GM04503 (cell line): ENCODE measurements around the gene AFG1L.
"Not testable (repeated sequence)": the region's sequence is repeated elsewhere in the genome, so short reads cannot be mapped to it uniquely, and the experiment has no call there.

Experiments
- DNase-seq: peaks from one replicate; pipeline ENCODE4 v3.0.0-alpha.2; 2012; ENCODE audit warnings: low read depth

AFG1L gene

GRCh38 chr6:108350528-108350927 lies 55.7 kb downstream of the AFG1L start:
- DNase-seq, result no peak

- no peak for DNase-seq
These were observed 59.0 kb downstream of the AFG1L start for GRCh38 chr6:108353853-108354252.

- no peak for DNase-seq
These were observed 60.3 kb downstream of the AFG1L start for GRCh38 chr6:108355120-108355519.

- no peak for DNase-seq
These were observed 61.0 kb downstream of the AFG1L start for GRCh38 chr6:108355890-108356289.

- no peak for DNase-seq
These were observed 65.3 kb downstream of the AFG1L start for GRCh38 chr6:108359901-108360882.

GRCh38 chr6:108360919-108361311 lies 66.1 kb downstream of the AFG1L start:
- DNase-seq, result no peak

GRCh38 chr6:108361312-108361932 lies 66.6 kb downstream of the AFG1L start:
- no peak for DNase-seq

GRCh38 chr6:108362455-108362854 lies 67.6 kb downstream of the AFG1L start:
- no peak for DNase-seq

GRCh38 chr6:108363113-108363512 lies 68.3 kb downstream of the AFG1L start:
- DNase-seq, result no peak

- no peak for DNase-seq
These were observed 69.0 kb downstream of the AFG1L start for GRCh38 chr6:108363889-108364313.

GRCh38 chr6:108364470-108364869 lies 69.6 kb downstream of the AFG1L start:
- DNase-seq, result no peak

- no peak for DNase-seq
These were observed 70.6 kb downstream of the AFG1L start for GRCh38 chr6:108365478-108365877.

GRCh38 chr6:108366236-108366635 lies 71.4 kb downstream of the AFG1L start:
- DNase-seq, result no peak

GRCh38 chr6:108368431-108369030 lies 73.7 kb downstream of the AFG1L start:
- no peak for DNase-seq

GRCh38 chr6:108380876-108381275 lies 86.0 kb downstream of the AFG1L start:
- DNase-seq, result no peak

GRCh38 chr6:108383981-108384380 lies 89.1 kb downstream of the AFG1L start:
- DNase-seq, result no peak

- not testable (repeated sequence) for DNase-seq
These were observed 94.3 kb downstream of the AFG1L start for GRCh38 chr6:108389190-108389589.

GRCh38 chr6:108395297-108395696 lies 100.4 kb downstream of the AFG1L start:
- no peak for DNase-seq

GRCh38 chr6:108403236-108403635 lies 108.4 kb downstream of the AFG1L start:
- no peak for DNase-seq

- no peak for DNase-seq
These were observed 112.1 kb downstream of the AFG1L start for GRCh38 chr6:108406943-108407342.

GRCh38 chr6:108407904-108408827 lies 113.3 kb downstream of the AFG1L start:
- DNase-seq, result peak; percentile 27

GRCh38 chr6:108408861-108409260 lies 114.0 kb downstream of the AFG1L start:
- no peak for DNase-seq
